ENCODE results near the gene BTRC. TPM values are rescaled to one million over a fixed set of nuclear protein-coding genes. Genes with fewer than 3 reads are reported as not detected.
"Not testable (repeated sequence)": the region's sequence is repeated elsewhere in the genome, so short reads cannot be mapped to it uniquely, and the experiment has no call there.

Gene BTRC
- total and polyA plus RNA-seq, 5 experiments from 2014 or later, result 7.9 to 23.8 (median 11.0) TPM

- POLR2A ChIA-PET, result interaction anchor here (0.8 to 1.2 kb wide), 3 partner anchors 18 to 590 kb away, joined by 3 to 6 read pairs (median 3); no protein-coding TSS in a partner anchor
- Mint-ChIP-seq H3K4me1 (peaks cover 11 to 30% (median 30%) of the 10 kb centered on the region in 4 donors), H3K27ac (peak within 1 kb of the TSS; percentile 78 to 95 (median 92)), H3K4me3 (peak within 1 kb of the TSS; percentile 90 to 97 (median 94)), H3K27me3 (peaks cover 0 to 1% (median 0%) of the 10 kb centered on the region in 5 donors), H3K36me3 (peaks cover 0 to 16% (median 0%) of the 10 kb centered on the region in 3 donors), H3K9me3 (no peaks in the 10 kb centered on the region)
- DNase-seq (peak; percentile 80 to 95 (median 87)), ATAC-seq (peak; percentile 92)
These were observed 234.0 kb downstream of the BTRC start, which contains the start of the genes DPCD and POLL for GRCh38 chr10:101587725-101588653. Gene DPCD, plus strand, starts transcription at chr10:101588321. Its CDS starts 16 bp downstream, at chr10:101588337. Gene POLL, minus strand, starts transcription at chr10:101588257. Its CDS starts 897 bp downstream, at chr10:101587360.

DNA sequence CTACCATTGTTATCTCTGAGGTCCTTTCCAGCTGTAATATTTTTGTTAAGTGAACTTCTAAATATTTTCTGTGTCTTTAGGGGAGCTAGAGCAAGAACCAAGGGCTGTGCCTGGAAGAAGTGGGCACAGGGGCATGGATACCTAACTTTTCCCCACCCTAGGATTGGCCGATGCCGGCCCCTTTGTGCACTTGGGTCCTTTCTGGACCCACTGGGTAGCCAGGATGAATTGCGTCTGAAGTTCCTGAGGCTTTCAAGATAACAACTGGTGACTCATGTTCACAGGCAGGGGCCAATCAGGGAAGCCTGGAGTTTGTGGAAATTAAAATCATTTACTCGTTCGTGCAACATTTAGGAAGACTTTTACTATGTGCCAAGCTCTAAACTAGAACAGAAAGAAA lies 234.9 kb downstream of the BTRC start:
- no peak for ATAC-seq
- no peak for DNase-seq
- Mint-ChIP-seq H3K9me3 (no peaks in the 10 kb centered on the region), H3K27ac (peak overlapping the region in 2 of 10 donors; percentile 70 to 71), H3K4me1 (peaks cover 9 to 30% (median 30%) of the 10 kb centered on the region in 4 donors), H3K27me3 (peaks cover 0 to 1% (median 0%) of the 10 kb centered on the region in 5 donors), H3K36me3 (peaks cover 0 to 9% (median 0%) of the 10 kb centered on the region in 3 donors), H3K4me3 (peak overlapping the region; percentile 90 to 97 (median 94))
- POLR2A ChIA-PET, result no interaction called here

- H3K4me1 Mint-ChIP-seq, POLR2A ChIA-PET, H3K36me3 Mint-ChIP-seq, DNase-seq, H3K27me3 Mint-ChIP-seq, H3K4me3 Mint-ChIP-seq, H3K9me3 Mint-ChIP-seq, H3K27ac Mint-ChIP-seq, ATAC-seq: not testable (repeated sequence)
These were observed 239.4 kb downstream of the BTRC start for GRCh38 chr10:101593331-101593730.

- no peaks in the 10 kb centered on the region for H3K27me3 Mint-ChIP-seq
- no peak for ATAC-seq
- no peaks in the 10 kb centered on the region for H3K36me3 Mint-ChIP-seq
These were observed 241.8 kb downstream of the BTRC start for GRCh38 chr10:101595591-101596433.

GRCh38 chr10:101597091-101597900 lies 243.3 kb downstream of the BTRC start:
- DNase-seq, result no peak
- Mint-ChIP-seq H3K36me3 (no peaks in the 10 kb centered on the region), H3K27me3 (no peaks in the 10 kb centered on the region), H3K27ac (no peak overlapping the region), H3K9me3 (no peaks in the 10 kb centered on the region), H3K4me3 (no peak overlapping the region), H3K4me1 (peaks cover 0 to 1% (median 0%) of the 10 kb centered on the region in 4 donors)
- no peak for ATAC-seq
- POLR2A ChIA-PET, result no interaction called here

More at GRCh38 chr10:101595591-101596433, 241.8 kb downstream of the BTRC start:
- POLR2A ChIA-PET, result no interaction called here
- no peak overlapping the region for H3K27ac Mint-ChIP-seq
- H3K9me3 Mint-ChIP-seq, result no peaks in the 10 kb centered on the region
- H3K4me3 Mint-ChIP-seq, result no peak overlapping the region
- no peak for DNase-seq
- peaks cover 0 to 1% (median 0%) of the 10 kb centered on the region in 4 donors for H3K4me1 Mint-ChIP-seq

DNA sequence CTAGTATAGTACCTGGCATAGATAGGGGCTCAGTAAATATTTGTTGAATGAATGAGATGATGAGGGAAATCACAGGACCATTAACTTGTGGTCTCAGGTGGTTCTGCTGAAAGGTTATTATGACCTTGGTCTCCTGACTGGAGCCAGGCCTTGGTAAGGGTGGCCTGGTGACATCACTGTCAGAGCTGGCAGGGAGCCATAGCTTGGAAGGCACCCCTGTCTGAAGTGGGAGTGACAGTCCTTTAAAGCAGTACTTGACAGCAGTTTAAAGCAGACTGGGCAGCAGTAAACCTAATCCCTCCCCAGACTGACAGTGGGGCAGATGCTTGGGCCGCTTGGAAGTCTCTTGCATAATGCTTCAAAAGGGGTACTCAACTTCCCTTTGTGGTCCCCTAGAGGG lies 247.6 kb downstream of the BTRC start:
- POLR2A ChIA-PET, result interaction anchor here (0.6 kb wide), 1 partner anchor 327 kb away, joined by 3 read pairs; no protein-coding TSS in a partner anchor
- Mint-ChIP-seq H3K9me3 (no peaks in the 10 kb centered on the region), H3K36me3 (peaks cover 0 to 19% (median 0%) of the 10 kb centered on the region in 3 donors), H3K4me1 (peaks cover 0 to 1% (median 0%) of the 10 kb centered on the region in 4 donors), H3K27me3 (no peaks in the 10 kb centered on the region), H3K27ac (peak overlapping the region in 3 of 10 donors; percentile 3 to 19 (median 18)), H3K4me3 (no peak overlapping the region)
- ATAC-seq, result no peak
- DNase-seq, result peak in 1 of 10 donors; percentile 31

- ATAC-seq, result peak; percentile 82 to 85
- H3K9me3 Mint-ChIP-seq, result no peaks in the 10 kb centered on the region
- no peak overlapping the region for H3K4me3 Mint-ChIP-seq
- peaks cover 0 to 24% (median 0%) of the 10 kb centered on the region in 3 donors for H3K36me3 Mint-ChIP-seq
- no peaks in the 10 kb centered on the region for H3K27me3 Mint-ChIP-seq
- DNase-seq, result peak; percentile 7 to 73 (median 44)
- POLR2A ChIA-PET, result no interaction called here
- peak overlapping the region in 5 of 10 donors; percentile 14 to 79 (median 34) for H3K27ac Mint-ChIP-seq
- H3K4me1 Mint-ChIP-seq, result peaks cover 0 to 1% (median 0%) of the 10 kb centered on the region in 4 donors
These were observed 248.9 kb downstream of the BTRC start for GRCh38 chr10:101602761-101603398.

Small RNA genes lying within 50 kb of the gene (microRNA-seq; reads per million reads assigned to microRNA genes)
- gene MIR3158-1 (ENCODE audit: borderline microRNAs expressed) (not detected), gene MIR3158-2 (ENCODE audit: borderline microRNAs expressed) (not detected)

Other genes starting within 250 kb of the BTRC start
- not detected for gene TLX1, start 222.9 kb upstream of the BTRC start, total RNA-seq
- not detected for gene TLX1, start 222.9 kb upstream of the BTRC start, polyA plus RNA-seq
- gene LBX1, start 124.7 kb upstream of the BTRC start, total RNA-seq, result not detected
- gene LBX1, start 124.7 kb upstream of the BTRC start, polyA plus RNA-seq, result not detected
- gene POLL, start 234.1 kb downstream of the BTRC start, total RNA-seq, result 10 to 100 TPM; 44.0 to 48.9 TPM
- 10 to 100 TPM; 10.6 to 16.7 (median 12.5) TPM for gene POLL, start 234.1 kb downstream of the BTRC start, polyA plus RNA-seq
- 1 to 10 TPM in 1 of 2 experiments, under 1 TPM in 1; 0.75 to 1.4 TPM for gene DPCD, start 234.2 kb downstream of the BTRC start, total RNA-seq
- gene DPCD, start 234.2 kb downstream of the BTRC start, polyA plus RNA-seq, result 1 to 10 TPM; 1.3 to 3.0 (median 2.4) TPM

Measured in naive thymus-derived CD8-positive, alpha-beta T cell (primary cell).